HepG2 (cell line): ENCODE data around the gene OARD1. TPM values are rescaled to one million over a fixed set of nuclear protein-coding genes. Genes with fewer than 3 reads are reported as not detected.

Experiments
- AGO1 ChIP-seq: fragments of 200-400 bp; formaldehyde crosslinking; IDR thresholded peaks from 2 replicates; pipeline ENCODE4 v1.6.1; 2017; ENCODE audit warnings: mild to moderate bottlenecking, low read depth, low read length, moderate library complexity; ENCODE audit not compliant: poor library complexity, severe bottlenecking
- ARID2 ChIP-seq: sonication (generic); formaldehyde crosslinking; IDR thresholded peaks from 2 replicates; pipeline ENCODE4 v1.8.1; 2022; ENCODE audit warnings: mild to moderate bottlenecking, missing genetic modification reagents, borderline replicate concordance
- BRD4 ChIP-seq: sonication (generic); formaldehyde crosslinking; IDR thresholded peaks from 2 replicates; pipeline ENCODE4 v1.4.0; 2020; ENCODE audit warnings: missing genetic modification reagents
- CREB1 ChIP-seq, 2 experiments: fragments of 450-650 bp in 1 of 2; IDR thresholded peaks; 2 replicates each; pipeline ENCODE4 v1.6.1; 2016 to 2017; ENCODE audit warnings: control low read depth in 1 of 2, mild to moderate bottlenecking in 1 of 2, missing compliant biosample characterization in 1 of 2, missing genetic modification characterization in 1 of 2
- JUN ChIP-seq: sonication (generic); formaldehyde crosslinking; IDR thresholded peaks from 2 replicates; pipeline ENCODE4 v1.4.0; 2020; ENCODE audit warnings: mild to moderate bottlenecking, missing genetic modification reagents
- SRY ChIP-seq: sonication (generic); formaldehyde crosslinking; IDR thresholded peaks from 2 replicates; pipeline ENCODE4 v1.8.0; 2022; ENCODE audit warnings: mild to moderate bottlenecking, missing genetic modification reagents
- ZNF598 ChIP-seq: sonication (generic); formaldehyde crosslinking; IDR thresholded peaks from 2 replicates; pipeline ENCODE4 v1.5.1; 2020; ENCODE audit warnings: mild to moderate bottlenecking, missing genetic modification reagents, borderline replicate concordance
- polyA plus RNA-seq, 8 experiments: library from polyadenylated mRNA; depleted of rRNA in 3 of 8; stranded (reverse) in 7 of 8; unstranded in 1 of 8; fragments of >200 nt; fragmentation: Illumina TruSeq in 4 of 8; extraction: Trizol in 4 of 8; gene quantifications; 2 replicates each; pipeline versions ENCODE4 v1.2.1 to v1.2.3, GENCODE V29; 2011 to 2016; ENCODE audit warnings: low read depth in 4 of 8, missing spikeins in 1 of 8, mixed read lengths in 1 of 8; ENCODE audit not compliant: insufficient read depth in 1 of 8
- total RNA-seq, 5 experiments: library from RNA; depleted of rRNA; stranded (reverse); fragments of >200 nt; fragmentation: Illumina TruSeq; extraction: Trizol; gene quantifications; 2 replicates each; pipeline ENCODE4 v1.2.3, GENCODE V29; 2016; ENCODE audit warnings: low read depth in 1 of 5
- TF ChIP-seq, protein P1 (sequence below), 2 experiments: IDR thresholded peaks; 2 replicates each; pipeline ENCODE4 v1.6.1; 2011 to 2012; ENCODE audit warnings: low read length in 2 of 2, borderline replicate concordance in 1 of 2, low read depth in 1 of 2, mild to moderate bottlenecking in 1 of 2, moderate library complexity in 1 of 2
- TF ChIP-seq, protein P2 (sequence below): sonication (generic); formaldehyde crosslinking; conservative IDR thresholded peaks from 2 replicates; pipeline ENCODE4 v1.8.1; 2023; ENCODE audit warnings: missing genetic modification reagents
- TF ChIP-seq, protein P3 (sequence below): sonication (generic); formaldehyde crosslinking; IDR thresholded peaks from 2 replicates; pipeline ENCODE4 v1.5.0; 2020; ENCODE audit warnings: missing genetic modification reagents, mild to moderate bottlenecking, borderline replicate concordance
- TF ChIP-seq, protein P4 (sequence below): sonication (generic); formaldehyde crosslinking; IDR thresholded peaks from 2 replicates; pipeline ENCODE4 v1.4.0; 2020; ENCODE audit warnings: missing genetic modification reagents, borderline replicate concordance
- TF ChIP-seq, protein P5 (sequence below): sonication (generic); formaldehyde crosslinking; IDR thresholded peaks from 2 replicates; pipeline ENCODE4 v1.4.0; 2020; ENCODE audit warnings: low read depth, missing genetic modification reagents

OARD1 gene
- total and polyA plus RNA-seq, 2 of the 13 experiments (the other 11 are each of a cell fraction or from before 2014, with no cell fraction given): 18.4 to 49.0 TPM

DNA sequence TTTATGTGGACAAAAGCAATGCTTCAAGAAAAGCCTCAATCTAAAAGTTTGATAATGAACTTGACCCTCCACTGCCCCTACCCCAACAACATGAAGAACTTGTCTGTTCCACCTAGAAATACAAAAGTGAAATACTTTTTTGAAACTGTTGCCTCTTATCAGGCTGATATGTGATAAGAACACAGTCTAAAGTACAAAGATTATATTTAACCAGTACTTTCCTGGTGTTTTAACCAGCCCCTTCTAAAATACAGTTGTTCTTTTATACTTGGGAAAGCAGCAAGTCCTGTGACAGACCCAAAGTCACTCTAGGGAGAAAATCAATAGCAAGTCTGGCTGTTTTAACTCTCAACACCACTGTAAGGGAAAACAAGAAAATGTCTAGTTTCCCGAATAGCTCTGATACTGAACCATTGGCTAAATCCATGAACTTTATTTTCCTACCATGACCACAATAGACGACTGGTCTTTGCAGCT lies 6.6 kb downstream of the OARD1 start (continued):
- no peak for TF ChIP-seq ZNF598 (CRISPR knock-in tag)
- TF ChIP-seq, protein P1, sequence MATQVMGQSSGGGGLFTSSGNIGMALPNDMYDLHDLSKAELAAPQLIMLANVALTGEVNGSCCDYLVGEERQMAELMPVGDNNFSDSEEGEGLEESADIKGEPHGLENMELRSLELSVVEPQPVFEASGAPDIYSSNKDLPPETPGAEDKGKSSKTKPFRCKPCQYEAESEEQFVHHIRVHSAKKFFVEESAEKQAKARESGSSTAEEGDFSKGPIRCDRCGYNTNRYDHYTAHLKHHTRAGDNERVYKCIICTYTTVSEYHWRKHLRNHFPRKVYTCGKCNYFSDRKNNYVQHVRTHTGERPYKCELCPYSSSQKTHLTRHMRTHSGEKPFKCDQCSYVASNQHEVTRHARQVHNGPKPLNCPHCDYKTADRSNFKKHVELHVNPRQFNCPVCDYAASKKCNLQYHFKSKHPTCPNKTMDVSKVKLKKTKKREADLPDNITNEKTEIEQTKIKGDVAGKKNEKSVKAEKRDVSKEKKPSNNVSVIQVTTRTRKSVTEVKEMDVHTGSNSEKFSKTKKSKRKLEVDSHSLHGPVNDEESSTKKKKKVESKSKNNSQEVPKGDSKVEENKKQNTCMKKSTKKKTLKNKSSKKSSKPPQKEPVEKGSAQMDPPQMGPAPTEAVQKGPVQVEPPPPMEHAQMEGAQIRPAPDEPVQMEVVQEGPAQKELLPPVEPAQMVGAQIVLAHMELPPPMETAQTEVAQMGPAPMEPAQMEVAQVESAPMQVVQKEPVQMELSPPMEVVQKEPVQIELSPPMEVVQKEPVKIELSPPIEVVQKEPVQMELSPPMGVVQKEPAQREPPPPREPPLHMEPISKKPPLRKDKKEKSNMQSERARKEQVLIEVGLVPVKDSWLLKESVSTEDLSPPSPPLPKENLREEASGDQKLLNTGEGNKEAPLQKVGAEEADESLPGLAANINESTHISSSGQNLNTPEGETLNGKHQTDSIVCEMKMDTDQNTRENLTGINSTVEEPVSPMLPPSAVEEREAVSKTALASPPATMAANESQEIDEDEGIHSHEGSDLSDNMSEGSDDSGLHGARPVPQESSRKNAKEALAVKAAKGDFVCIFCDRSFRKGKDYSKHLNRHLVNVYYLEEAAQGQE (IDR thresholded peaks at IDR 0.05; ENCODE audit: borderline replicate concordance in 1 of 2, low read depth in 1 of 2, low read length in 2 of 2): peak in 1 of 2 experiments; percentile 24; a peak in 1 of 4 replicates
- TF ChIP-seq, protein P2, sequence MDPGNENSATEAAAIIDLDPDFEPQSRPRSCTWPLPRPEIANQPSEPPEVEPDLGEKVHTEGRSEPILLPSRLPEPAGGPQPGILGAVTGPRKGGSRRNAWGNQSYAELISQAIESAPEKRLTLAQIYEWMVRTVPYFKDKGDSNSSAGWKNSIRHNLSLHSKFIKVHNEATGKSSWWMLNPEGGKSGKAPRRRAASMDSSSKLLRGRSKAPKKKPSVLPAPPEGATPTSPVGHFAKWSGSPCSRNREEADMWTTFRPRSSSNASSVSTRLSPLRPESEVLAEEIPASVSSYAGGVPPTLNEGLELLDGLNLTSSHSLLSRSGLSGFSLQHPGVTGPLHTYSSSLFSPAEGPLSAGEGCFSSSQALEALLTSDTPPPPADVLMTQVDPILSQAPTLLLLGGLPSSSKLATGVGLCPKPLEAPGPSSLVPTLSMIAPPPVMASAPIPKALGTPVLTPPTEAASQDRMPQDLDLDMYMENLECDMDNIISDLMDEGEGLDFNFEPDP (CRISPR knock-in tag): 0 out of 2 replicates have a peak, but pooled peaks have one; percentile 76
- TF ChIP-seq, protein P3, sequence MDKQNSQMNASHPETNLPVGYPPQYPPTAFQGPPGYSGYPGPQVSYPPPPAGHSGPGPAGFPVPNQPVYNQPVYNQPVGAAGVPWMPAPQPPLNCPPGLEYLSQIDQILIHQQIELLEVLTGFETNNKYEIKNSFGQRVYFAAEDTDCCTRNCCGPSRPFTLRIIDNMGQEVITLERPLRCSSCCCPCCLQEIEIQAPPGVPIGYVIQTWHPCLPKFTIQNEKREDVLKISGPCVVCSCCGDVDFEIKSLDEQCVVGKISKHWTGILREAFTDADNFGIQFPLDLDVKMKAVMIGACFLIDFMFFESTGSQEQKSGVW (CRISPR knock-in tag): no peak
- no peak for TF ChIP-seq SRY (CRISPR knock-in tag)
- TF ChIP-seq, protein P4, sequence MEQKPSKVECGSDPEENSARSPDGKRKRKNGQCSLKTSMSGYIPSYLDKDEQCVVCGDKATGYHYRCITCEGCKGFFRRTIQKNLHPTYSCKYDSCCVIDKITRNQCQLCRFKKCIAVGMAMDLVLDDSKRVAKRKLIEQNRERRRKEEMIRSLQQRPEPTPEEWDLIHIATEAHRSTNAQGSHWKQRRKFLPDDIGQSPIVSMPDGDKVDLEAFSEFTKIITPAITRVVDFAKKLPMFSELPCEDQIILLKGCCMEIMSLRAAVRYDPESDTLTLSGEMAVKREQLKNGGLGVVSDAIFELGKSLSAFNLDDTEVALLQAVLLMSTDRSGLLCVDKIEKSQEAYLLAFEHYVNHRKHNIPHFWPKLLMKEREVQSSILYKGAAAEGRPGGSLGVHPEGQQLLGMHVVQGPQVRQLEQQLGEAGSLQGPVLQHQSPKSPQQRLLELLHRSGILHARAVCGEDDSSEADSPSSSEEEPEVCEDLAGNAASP: peak; percentile 79; the same call in 1 of the 2 replicates
- no peak for TF ChIP-seq AGO1
- TF ChIP-seq, protein P5, sequence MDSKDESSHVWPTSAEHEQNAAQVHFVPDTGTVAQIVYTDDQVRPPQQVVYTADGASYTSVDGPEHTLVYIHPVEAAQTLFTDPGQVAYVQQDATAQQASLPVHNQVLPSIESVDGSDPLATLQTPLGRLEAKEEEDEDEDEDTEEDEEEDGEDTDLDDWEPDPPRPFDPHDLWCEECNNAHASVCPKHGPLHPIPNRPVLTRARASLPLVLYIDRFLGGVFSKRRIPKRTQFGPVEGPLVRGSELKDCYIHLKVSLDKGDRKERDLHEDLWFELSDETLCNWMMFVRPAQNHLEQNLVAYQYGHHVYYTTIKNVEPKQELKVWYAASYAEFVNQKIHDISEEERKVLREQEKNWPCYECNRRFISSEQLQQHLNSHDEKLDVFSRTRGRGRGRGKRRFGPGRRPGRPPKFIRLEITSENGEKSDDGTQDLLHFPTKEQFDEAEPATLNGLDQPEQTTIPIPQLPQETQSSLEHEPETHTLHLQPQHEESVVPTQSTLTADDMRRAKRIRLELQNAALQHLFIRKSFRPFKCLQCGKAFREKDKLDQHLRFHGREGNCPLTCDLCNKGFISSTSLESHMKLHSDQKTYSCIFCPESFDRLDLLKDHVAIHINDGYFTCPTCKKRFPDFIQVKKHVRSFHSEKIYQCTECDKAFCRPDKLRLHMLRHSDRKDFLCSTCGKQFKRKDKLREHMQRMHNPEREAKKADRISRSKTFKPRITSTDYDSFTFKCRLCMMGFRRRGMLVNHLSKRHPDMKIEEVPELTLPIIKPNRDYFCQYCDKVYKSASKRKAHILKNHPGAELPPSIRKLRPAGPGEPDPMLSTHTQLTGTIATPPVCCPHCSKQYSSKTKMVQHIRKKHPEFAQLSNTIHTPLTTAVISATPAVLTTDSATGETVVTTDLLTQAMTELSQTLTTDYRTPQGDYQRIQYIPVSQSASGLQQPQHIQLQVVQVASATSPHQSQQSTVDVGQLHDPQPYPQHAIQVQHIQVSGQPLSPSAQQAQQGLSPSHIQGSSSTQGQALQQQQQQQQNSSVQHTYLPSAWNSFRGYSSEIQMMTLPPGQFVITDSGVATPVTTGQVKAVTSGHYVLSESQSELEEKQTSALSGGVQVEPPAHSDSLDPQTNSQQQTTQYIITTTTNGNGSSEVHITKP: no peak
- TF ChIP-seq JUN (CRISPR knock-in tag): no peak
- no peak for TF ChIP-seq BRD4 (CRISPR knock-in tag)
- TF ChIP-seq CREB1 (IDR thresholded peaks at IDR 0.05): no peak
- TF ChIP-seq CREB1 (CRISPR knock-in tag; IDR thresholded peaks at IDR 0.05): peak; percentile 57
- no peak for TF ChIP-seq ARID2
